Trophoblast cell (in vitro differentiated cells and primary cell): ENCODE data around the gene HOXC9.
"Not testable (repeated sequence)": the region's sequence is repeated elsewhere in the genome, so short reads cannot be mapped to it uniquely, and the experiment has no call there.

Source experiments
- DNase-seq, 2 donors: peaks; one replicate each; pipeline ENCODE4 v3.0.0-alpha.2; 2016
- H2AFZ ChIP-seq: 2 replicates; pipeline ENCODE4 v1.6.1; 2013; ENCODE audit warnings: low read length, moderate library complexity, mild to moderate bottlenecking; ENCODE audit not compliant: insufficient read depth, poor library complexity
- H2AK5ac ChIP-seq: 2 replicates; pipeline ENCODE4 v1.6.1; 2013; ENCODE audit warnings: mild to moderate bottlenecking, low read length
- H2BK120ac ChIP-seq: 2 replicates; pipeline ENCODE4 v1.6.1; 2013; ENCODE audit warnings: low read length, mild to moderate bottlenecking, moderate library complexity; ENCODE audit not compliant: insufficient read depth, poor library complexity
- H2BK12ac ChIP-seq: 2 replicates; pipeline ENCODE4 v1.6.1; 2013; ENCODE audit warnings: mild to moderate bottlenecking, low read length, moderate library complexity
- H2BK5ac ChIP-seq: 2 replicates; pipeline ENCODE4 v1.6.1; 2013; ENCODE audit warnings: low read length, low read depth, moderate library complexity, mild to moderate bottlenecking; ENCODE audit not compliant: poor library complexity
- H3K14ac ChIP-seq: 2 replicates; pipeline ENCODE4 v1.6.1; 2013; ENCODE audit warnings: mild to moderate bottlenecking, low read length
- H3K18ac ChIP-seq: 2 replicates; pipeline ENCODE4 v1.6.1; 2013; ENCODE audit warnings: mild to moderate bottlenecking, low read length
- H3K23ac ChIP-seq: 2 replicates; pipeline ENCODE4 v1.6.1; 2013; ENCODE audit warnings: low read length
- H3K27ac ChIP-seq: 2 replicates; pipeline ENCODE4 v1.5.1; 2013; ENCODE audit warnings: low read depth, mild to moderate bottlenecking, inconsistent platforms, low read length, moderate library complexity
- H3K27me3 ChIP-seq: 2 replicates; pipeline ENCODE4 v1.6.1; 2013; ENCODE audit warnings: inconsistent platforms, mild to moderate bottlenecking, low read length, moderate library complexity; ENCODE audit not compliant: insufficient read depth
- H3K36me3 ChIP-seq, 2 experiments: 1 replicate in 1 of 2; 2 replicates in 1 of 2; pipeline ENCODE4 v1.6.1; 2013; ENCODE audit warnings: low read length in 2 of 2, mild to moderate bottlenecking in 2 of 2, moderate library complexity in 1 of 2; ENCODE audit not compliant: insufficient read depth in 2 of 2, control insufficient read depth in 1 of 2
- H3K4ac ChIP-seq: 2 replicates; pipeline ENCODE4 v1.6.1; 2013; ENCODE audit warnings: low read depth, mild to moderate bottlenecking, low read length, moderate library complexity
- H3K4me1 ChIP-seq, 2 experiments: 1 replicate in 1 of 2; 2 replicates in 1 of 2; pipeline ENCODE4 v1.6.1; 2013; ENCODE audit warnings: low read length in 2 of 2, mild to moderate bottlenecking in 2 of 2, moderate library complexity in 1 of 2; ENCODE audit not compliant: insufficient read depth in 2 of 2, control insufficient read depth in 1 of 2
- H3K4me2 ChIP-seq: 2 replicates; pipeline ENCODE4 v1.6.1; 2013; ENCODE audit warnings: inconsistent platforms, mild to moderate bottlenecking, low read length, moderate library complexity
- H3K4me3 ChIP-seq: 2 replicates; pipeline ENCODE4 v1.5.1; 2013; ENCODE audit warnings: mild to moderate bottlenecking, low read depth, low read length, inconsistent platforms
- H3K79me1 ChIP-seq: one replicate; pipeline ENCODE4 v1.6.1; 2013; ENCODE audit warnings: low read length
- H3K79me2 ChIP-seq: 2 replicates; pipeline ENCODE4 v1.6.1; 2013; ENCODE audit warnings: low read length, mild to moderate bottlenecking; ENCODE audit not compliant: control insufficient read depth, insufficient read depth, poor library complexity
- H3K9ac ChIP-seq: 2 replicates; pipeline ENCODE4 v1.6.1; 2013; ENCODE audit warnings: mild to moderate bottlenecking, low read length
- H3K9me3 ChIP-seq: 2 replicates; pipeline ENCODE4 v1.6.1; 2013; ENCODE audit warnings: low read depth, mild to moderate bottlenecking, control low read depth, inconsistent platforms, low read length; ENCODE audit not compliant: insufficient read depth
- H4K12ac ChIP-seq: 2 replicates; pipeline ENCODE4 v1.6.1; 2013; ENCODE audit warnings: low read depth, mild to moderate bottlenecking, low read length, moderate library complexity
- H4K8ac ChIP-seq: 2 replicates; pipeline ENCODE4 v1.6.1; 2013; ENCODE audit warnings: low read depth, mild to moderate bottlenecking, low read length, moderate library complexity
- H4K91ac ChIP-seq: one replicate; pipeline ENCODE4 v1.6.1; 2013; ENCODE audit warnings: low read depth, mild to moderate bottlenecking, low read length, moderate library complexity
- WGBS: extraction: QIAGEN DNeasy Blood & Tissue Kit; methylation state at CpG from one replicate; pipeline ENCODE4 v1.1.7; 2013; ENCODE audit warnings: missing lambda C conversion rate; ENCODE audit not compliant: insufficient read length, insufficient coverage; ENCODE audit errors: extremely low coverage; 5-methylcytosine and 5-hydroxymethylcytosine counted together

The HOXC9 gene

DNA sequence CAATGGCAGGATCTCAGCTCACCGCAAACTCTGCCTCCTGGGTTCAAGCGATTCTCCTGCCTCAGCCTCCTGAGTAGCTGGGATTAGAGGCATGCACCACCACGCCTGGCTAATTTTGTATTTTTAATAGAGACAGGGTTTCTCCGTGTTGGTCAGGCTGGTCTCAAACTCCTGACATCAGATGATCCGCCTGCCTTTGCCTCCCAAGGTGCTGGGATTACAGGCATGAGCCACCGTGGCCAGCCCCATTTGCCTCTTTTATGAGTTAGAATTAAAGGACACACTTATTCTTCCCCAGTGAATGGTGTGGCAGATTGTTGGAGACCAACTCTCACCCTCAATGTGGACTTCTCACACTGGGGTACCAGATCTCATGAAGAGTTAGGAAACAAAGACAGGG, 42.1 kb downstream of the HOXC9 start:
- H2BK12ac ChIP-seq, H3K79me2 ChIP-seq, H2AFZ ChIP-seq, H3K36me3 ChIP-seq, H2AK5ac ChIP-seq, H2BK120ac ChIP-seq, H3K4me3 ChIP-seq, H3K4me2 ChIP-seq, H3K9ac ChIP-seq, H3K4ac ChIP-seq, H3K79me1 ChIP-seq, H4K8ac ChIP-seq, H3K27ac ChIP-seq, H3K18ac ChIP-seq, H3K14ac ChIP-seq, H4K12ac ChIP-seq, H3K4me1 ChIP-seq, H4K91ac ChIP-seq, DNase-seq, H3K23ac ChIP-seq, H2BK5ac ChIP-seq: not testable (repeated sequence)
- Histone ChIP-seq H3K27me3 (peaks cover 86% of the 10 kb centered on the region), H3K9me3 (peaks cover 12% of the 10 kb centered on the region)
- WGBS, result no CpG with 5 or more reads among the region's 6 CpGs

DNA sequence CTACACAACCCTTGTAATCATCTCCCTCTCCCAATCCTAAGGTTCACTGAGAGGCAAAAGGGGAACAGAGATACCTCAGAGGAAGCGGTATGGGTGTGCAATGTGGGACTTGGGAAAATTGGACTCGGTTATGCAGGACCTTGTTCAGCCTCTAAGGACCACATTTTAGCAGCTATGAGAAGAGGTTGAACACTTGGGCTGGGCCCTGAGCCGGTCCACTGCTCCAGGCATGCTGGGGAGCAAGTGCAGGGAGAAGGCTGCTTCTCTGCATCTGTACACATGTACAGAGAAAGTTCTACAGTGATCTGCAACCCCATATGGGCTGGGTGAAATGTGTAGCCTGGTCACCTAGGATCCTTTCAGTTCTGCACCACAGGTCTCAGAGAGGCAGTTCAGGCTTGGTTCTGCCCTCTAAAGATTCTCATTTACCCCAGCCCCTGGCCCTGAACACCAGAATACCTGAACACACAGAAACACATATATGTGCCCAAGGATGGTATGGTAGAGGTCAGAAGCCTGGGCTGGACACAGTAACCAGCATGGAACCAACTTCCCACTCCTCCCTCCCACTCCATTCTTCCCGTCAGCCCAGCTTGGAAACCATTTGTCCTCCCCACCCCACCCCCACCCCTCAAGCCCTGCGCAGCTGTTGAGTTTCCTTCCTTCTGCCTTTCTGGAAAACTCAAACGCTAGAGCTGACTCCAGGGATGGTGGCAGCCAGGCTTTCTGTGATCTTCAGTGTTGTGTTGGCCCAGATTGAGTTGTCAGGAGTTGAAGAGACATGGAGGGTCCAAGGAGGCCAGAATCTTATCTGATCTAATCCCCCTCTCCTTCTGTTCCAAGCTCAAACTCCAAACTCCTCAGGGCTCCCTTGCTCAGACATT, 43.3 kb downstream of the HOXC9 start:
- Histone ChIP-seq H3K4me2 (no peak overlapping the region), H3K79me2 (no peaks in the 10 kb centered on the region), H4K12ac (no peak overlapping the region), H3K4me1 (no peaks in the 10 kb centered on the region), H3K4me3 (no peak overlapping the region), H4K8ac (no peak overlapping the region), H2BK12ac (no peak overlapping the region), H3K9me3 (peaks cover 14% of the 10 kb centered on the region), H3K27me3 (peaks cover 86% of the 10 kb centered on the region), H3K14ac (no peak overlapping the region), H3K23ac (no peak overlapping the region), H2AK5ac (no peak overlapping the region), H2BK5ac (no peak overlapping the region), H3K4ac (no peak overlapping the region), H2AFZ (no peak overlapping the region), H3K9ac (no peak overlapping the region), H3K27ac (no peak overlapping the region), H3K18ac (no peak overlapping the region), H2BK120ac (no peak overlapping the region), H3K79me1 (no peaks in the 10 kb centered on the region), H4K91ac (no peak overlapping the region), H3K36me3 (no peaks in the 10 kb centered on the region)
- no CpG with 5 or more reads among the region's 6 CpGs for WGBS
- no peak for DNase-seq

DNA sequence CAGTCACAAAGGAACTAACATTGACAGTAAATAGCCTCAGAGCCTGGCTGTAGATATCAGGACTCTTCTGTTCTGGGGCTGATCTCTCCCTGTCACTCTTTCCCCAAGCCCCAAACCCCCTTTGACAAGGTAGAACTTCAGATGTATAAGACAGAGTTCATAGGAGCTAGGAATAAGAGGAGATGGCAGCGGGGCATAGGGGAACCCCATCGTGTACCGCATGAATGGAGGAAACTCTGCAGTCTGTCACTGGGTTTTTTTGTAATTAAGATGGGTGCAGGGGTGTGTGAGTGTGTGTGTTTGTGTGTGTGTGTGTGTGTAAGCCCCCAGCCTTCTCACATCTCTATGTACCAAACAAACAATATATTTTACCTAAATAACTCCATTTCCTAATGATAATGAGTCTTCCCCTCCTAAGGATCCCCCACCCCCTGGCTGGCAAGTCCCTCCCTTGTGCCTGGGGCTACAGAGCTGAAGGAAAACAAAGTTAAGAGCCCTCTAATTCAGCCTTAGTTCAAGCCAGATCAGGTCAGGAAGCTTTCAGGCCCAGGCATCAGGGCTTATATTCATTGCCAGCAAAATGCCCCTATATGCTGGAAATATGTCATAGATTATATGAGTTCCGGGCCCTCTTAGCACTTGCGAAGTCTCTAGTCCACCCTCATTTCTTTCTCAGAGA, 44.6 kb downstream of the HOXC9 start:
- Histone ChIP-seq H3K14ac (no peak overlapping the region), H3K4ac (no peak overlapping the region), H2BK5ac (no peak overlapping the region), H4K91ac (no peak overlapping the region), H3K27me3 (peaks cover 85% of the 10 kb centered on the region), H3K79me2 (no peaks in the 10 kb centered on the region), H3K9me3 (peaks cover 10% of the 10 kb centered on the region), H4K8ac (no peak overlapping the region), H2AK5ac (no peak overlapping the region), H2BK12ac (no peak overlapping the region), H3K18ac (no peak overlapping the region), H4K12ac (no peak overlapping the region), H3K36me3 (no peaks in the 10 kb centered on the region), H2BK120ac (no peak overlapping the region), H3K9ac (no peak overlapping the region), H2AFZ (no peak overlapping the region), H3K27ac (no peak overlapping the region), H3K4me2 (no peak overlapping the region), H3K23ac (no peak overlapping the region), H3K4me3 (no peak overlapping the region), H3K4me1 (no peaks in the 10 kb centered on the region), H3K79me1 (no peaks in the 10 kb centered on the region)
- WGBS, result no CpG with 5 or more reads among the region's 5 CpGs
- no peak for DNase-seq

DNA sequence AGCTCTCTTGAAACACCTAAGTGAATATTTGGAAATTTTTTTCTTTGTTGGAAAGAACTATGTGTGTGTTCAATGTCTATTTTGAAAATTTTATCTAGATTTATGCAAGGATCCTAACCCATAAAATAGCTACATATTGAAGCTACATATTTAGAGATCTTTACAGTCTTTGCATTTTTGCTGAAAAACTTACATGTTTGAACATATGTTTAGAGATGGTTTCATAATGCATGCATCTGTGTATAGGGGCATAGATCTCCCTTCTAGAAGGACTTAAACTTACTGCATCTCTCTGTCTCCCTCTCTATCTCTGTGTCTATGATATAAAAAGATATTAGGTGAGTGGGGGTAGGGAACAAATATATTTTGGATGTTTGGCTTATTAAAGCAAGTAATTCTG, 45.4 kb downstream of the HOXC9 start:
- Histone ChIP-seq H3K14ac (no peak overlapping the region), H2BK5ac (no peak overlapping the region), H3K79me1 (no peaks in the 10 kb centered on the region), H3K79me2 (no peaks in the 10 kb centered on the region), H3K4ac (no peak overlapping the region), H2AK5ac (no peak overlapping the region), H4K8ac (no peak overlapping the region), H3K27me3 (peaks cover 84% of the 10 kb centered on the region), H3K4me2 (no peak overlapping the region), H3K18ac (no peak overlapping the region), H2BK120ac (no peak overlapping the region), H3K27ac (no peak overlapping the region), H3K36me3 (no peaks in the 10 kb centered on the region), H3K4me3 (no peak overlapping the region), H2BK12ac (no peak overlapping the region), H4K91ac (no peak overlapping the region), H4K12ac (no peak overlapping the region), H3K9me3 (peaks cover 6% of the 10 kb centered on the region), H2AFZ (no peak overlapping the region), H3K23ac (no peak overlapping the region), H3K9ac (no peak overlapping the region), H3K4me1 (no peaks in the 10 kb centered on the region)
- peak in 1 of 2 donors; percentile 57 for DNase-seq
